GM18909 (cell line): ENCODE measurements around the gene GTPBP2.
"Not testable (repeated sequence)": the region's sequence is repeated elsewhere in the genome, so short reads cannot be mapped to it uniquely, and the experiment has no call there.

ENCODE experiments used
- ATAC-seq: cut with Tn5 transposase; IDR thresholded peaks from one replicate; pipeline ENCODE4 v1.9.1; 2021; ENCODE audit warnings: mild to moderate bottlenecking; ENCODE audit not compliant: unreplicated experiment, poor library complexity

GTPBP2 gene

DNA sequence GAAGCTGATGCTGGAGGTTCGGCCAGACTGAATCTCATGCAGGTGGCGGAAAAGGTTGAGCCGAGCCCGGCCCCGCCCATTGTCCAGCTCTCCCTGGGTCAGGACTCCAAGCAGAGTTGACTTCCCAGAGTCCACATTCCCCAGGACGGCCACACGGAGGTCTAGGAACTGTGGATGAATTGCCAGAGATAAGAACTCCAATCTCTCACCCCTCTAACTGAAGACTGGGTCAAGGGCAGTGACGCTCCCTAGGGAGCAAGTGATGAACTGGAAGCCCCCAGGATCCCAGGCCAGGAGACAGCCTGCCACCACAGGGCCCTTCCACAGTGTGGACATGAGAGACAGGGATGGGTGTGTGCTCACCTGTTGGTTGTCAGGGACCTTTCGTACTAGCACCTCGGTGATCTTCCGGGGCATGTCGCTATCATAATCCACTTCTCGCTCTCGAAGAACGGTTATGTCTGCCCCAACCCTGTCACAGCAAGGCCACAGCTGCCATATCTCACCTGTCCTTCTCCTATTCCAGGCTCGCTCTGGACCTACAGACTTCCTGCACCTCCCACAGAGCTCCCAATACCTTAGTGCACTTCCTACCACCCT lies 3.6 kb downstream of the GTPBP2 start:
- no peak for ATAC-seq

DNA sequence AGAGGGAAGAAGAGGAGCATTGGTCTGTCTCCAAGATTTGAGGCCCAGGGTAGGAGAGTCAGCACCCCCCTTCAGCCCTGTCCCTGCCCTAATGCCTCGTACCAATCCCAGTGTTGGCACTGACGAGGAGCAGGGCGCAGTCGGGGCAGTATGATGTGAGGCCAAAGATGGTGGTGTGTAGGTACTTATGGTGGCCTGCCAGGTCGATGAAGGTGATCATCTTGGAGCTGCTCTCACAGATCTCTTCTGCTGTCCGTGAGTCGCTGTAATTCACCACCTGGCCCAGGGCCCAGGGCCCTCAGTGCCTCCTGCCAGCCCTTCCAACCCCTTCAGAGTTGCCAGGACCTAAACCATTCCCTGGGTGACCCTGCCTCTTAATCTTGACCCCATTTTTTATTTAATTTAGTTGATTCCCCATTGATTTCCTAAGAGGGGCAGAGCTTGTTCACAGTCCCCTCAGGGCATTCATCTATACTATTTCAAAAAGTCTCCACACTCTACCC lies 4.2 kb downstream of the GTPBP2 start:
- ATAC-seq = no peak

GRCh38 chr6:43623880-43624785 lies 4.9 kb downstream of the GTPBP2 start:
- ATAC-seq = no peak

DNA sequence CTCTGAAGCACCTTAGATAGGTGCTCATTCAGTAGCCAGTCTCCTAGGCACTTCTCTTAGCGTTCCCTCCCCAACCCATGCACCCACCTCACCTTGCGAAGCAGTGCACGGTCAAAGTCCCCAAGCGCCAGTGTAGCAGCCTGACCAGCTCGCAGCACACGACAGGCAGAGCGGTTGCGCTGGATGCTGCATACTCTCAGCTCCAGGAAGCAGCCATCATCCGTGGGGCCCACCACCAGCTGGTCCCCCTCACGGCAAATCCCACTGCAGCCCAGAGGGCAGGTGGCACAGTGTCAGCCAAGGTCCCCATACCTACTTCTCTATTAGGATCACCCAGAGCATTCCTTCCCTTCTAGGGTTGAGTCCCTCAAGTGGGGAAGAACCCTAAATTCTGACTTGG lies 6.5 kb downstream of the GTPBP2 start:
- ATAC-seq = no peak

DNA sequence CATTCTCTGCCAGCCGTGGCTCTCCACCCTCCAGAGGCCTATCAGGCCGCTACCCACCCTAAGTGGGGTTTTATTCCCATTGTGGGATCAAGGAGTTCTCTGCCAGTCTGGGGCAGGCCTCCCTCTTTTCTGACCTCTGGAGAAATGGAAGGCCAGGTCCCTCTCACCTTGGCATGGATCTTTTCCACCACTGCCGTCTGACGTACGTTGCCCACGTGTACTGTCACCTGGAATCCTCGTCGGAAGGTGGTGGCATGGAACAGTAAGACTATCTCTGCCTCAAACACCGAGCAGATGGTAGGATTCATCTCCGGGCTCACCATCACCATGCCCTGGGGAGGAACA lies 7.3 kb downstream of the GTPBP2 start:
- ATAC-seq = no peak

- no peak for ATAC-seq
Observed at GRCh38 chr6:43621078-43621835, 7.8 kb downstream of the GTPBP2 start.

DNA sequence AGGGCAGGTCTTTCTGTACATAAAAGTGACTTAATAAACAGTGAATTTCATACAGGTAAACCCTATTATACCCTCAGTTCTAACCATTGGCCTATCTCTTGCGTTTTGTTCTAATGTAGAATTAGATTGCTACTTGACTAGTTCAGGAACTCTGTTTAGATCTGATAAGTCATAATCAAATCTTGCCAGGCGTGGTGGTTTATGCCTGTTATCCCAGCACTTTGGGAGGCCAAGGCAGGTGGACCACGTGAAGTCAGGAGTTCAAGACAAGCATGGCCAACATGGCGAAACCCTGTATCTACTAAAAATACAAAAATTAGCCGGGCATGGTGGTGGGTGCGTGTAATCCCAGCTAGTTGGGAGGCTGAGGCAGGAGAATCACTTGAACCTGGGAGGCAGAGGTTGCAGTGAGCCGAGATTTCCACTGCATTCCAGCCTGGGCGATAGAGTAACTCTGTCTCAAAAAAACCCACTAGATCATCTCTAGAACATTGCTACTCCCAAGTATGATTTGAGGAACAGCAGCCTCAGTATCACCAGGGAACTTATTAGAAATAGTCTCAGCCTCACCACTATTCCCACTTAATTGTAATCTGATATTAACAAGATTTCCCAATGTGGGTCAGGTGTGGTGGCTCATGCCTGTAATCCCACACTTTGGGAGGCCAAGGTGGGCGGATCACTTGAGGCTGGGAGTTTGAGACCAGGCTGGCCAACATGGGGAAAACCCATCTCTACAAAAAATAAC lies 12.2 kb downstream of the GTPBP2 start:
- no peak for ATAC-seq

DNA sequence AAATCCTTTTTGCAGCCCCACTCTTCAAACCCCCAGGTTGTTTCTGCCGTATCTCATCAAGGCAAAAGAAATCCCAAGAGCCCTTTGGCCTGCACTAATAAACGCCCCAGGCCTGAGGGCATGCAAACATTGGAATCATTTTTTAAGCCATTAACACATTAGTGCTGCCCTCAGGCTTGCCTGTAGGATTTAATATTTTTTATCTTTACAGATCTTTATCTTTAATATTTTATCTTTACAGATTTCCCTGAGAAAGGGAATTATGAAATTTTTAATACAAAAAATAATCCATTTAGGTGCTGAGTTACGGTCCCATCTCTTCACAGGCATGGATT lies 14.7 kb downstream of the GTPBP2 start:
- ATAC-seq = no peak

GRCh38 chr6:43613721-43614395 lies 15.2 kb downstream of the GTPBP2 start:
- ATAC-seq = no peak

- ATAC-seq = no peak
Observed at GRCh38 chr6:43610431-43610830, 18.6 kb downstream of the GTPBP2 start.

DNA sequence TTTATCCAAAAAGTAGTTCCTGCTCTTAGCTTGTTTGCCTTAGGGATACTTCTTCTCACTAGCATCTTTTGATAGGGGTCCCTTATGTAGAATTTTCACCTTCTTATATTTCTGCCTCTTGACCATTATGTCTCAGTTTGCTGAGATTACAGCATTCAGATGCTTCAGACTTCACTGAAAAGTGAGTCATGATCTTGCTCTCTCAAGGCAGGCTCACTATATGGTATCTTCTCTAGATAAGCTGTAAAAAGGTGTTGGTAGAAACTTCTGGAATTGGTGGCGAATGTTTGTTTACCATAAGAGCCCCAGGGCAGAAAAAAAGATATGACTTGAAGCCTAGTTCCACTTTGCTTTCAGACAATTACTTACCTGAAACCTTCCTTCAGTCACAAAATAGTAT lies 19.7 kb downstream of the GTPBP2 start:
- ATAC-seq = no peak

DNA sequence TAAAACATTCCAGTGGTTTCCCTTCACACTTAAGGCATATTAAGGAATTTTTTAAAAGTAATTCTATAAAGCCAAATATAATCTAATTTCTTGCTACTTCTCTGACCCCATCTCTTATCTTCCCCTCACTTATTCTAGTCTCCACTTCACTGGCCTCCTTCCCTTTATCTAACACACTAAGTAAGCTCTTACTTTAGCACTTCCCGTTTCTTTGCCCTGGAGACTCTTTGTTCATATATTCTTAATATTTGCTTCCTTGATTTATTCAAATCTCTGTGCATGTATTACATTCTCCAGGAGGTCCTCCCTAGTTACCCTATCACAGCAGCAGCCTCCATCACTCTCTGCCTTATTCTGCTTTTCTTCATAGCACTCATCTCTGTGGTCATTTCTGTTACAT lies 20.3 kb downstream of the GTPBP2 start:
- ATAC-seq = no peak

GRCh38 chr6:43608310-43608763 lies 20.7 kb downstream of the GTPBP2 start:
- ATAC-seq = no peak

DNA sequence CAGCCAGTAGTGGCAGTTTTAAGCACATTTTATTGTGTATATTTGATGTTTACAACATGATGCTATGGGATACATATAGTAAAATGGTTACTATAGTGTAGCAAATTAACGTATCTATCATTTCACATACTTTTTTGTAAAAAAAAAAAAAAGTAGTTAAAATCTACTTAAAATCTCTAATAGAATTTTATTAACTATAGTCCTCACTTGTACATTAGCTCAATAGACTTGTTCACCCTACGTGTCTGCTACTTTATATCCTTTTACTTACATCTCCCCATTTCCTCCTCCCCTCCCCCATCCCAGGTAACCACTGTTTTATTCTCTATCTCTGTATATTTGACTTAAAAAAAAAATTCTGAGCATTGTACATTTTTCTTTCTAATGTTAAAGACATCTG lies 23.0 kb downstream of the GTPBP2 start:
- no peak for ATAC-seq

DNA sequence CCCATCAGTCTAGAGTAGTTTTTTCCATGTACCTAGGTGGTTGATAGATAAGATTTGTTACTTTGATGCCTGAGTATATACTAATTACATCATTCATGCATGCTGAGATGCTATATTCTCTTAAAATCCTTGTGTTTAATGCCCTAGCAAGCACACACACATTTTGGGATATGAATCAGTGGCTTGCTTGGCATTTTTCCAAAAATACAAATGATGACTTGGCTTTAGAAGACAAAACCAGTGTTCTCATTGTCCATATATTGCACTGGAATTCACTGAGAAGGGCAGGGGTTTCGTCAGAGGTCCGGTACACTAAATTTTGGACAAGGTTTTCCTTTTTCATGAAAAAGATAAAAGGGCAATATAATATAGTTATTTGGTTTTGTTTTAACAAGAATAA lies 24.9 kb downstream of the GTPBP2 start:
- ATAC-seq = no peak

GRCh38 chr6:43600595-43600994 lies 28.5 kb downstream of the GTPBP2 start:
- ATAC-seq = no peak

DNA sequence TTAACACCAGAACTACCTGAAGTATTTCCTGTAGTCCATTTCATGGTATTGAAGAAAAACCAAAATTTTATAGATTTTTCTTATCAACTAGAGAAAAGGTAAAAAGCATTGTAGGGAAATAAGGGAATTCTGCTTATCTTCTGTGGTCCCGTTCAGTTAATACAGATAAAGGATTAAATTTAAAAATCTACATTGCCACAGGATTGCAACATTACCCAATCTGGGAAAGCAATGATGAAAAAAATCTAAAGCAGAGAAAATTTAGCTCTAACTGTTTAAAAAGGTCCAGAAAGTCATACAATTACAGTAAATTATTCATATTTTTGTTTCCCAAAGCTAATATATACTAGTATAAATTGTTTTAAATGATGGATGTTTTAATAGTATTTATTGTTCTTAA lies 35.1 kb downstream of the GTPBP2 start:
- ATAC-seq = no peak

GRCh38 chr6:43589564-43589963 lies 39.5 kb downstream of the GTPBP2 start:
- not testable (repeated sequence) for ATAC-seq

DNA sequence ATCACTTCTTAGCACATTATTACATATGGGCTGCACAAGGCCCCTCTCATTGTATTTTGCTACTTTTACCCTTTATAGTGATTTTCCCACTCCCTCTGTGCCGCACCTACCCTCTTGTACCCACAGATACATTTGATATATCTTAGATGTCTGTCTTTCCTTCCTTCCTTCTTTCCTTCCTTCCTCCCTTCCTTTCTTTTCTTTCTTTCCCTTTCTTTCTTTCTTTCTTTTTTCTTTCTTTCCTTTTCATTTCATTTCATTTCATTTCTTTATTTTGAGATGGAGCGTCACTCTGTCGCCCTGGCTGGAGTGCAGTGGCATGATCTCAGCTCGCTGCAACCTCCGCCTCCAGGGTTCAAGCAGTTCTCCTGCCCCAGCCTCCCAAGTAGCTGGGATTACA lies 40.9 kb downstream of the GTPBP2 start:
- no peak for ATAC-seq
